ENCODE results near the gene PRIM2.
"Not testable (repeated sequence)": the region's sequence is repeated elsewhere in the genome, so short reads cannot be mapped to it uniquely, and the experiment has no call there.

The PRIM2 gene

GRCh38 chr6:57317060-57317943 lies at the start of gene PRIM2:
PRIM2 (plus strand) TSS chr6:57317630; CDS start chr6:57318446, 816 bp downstream.
- DNase-seq (ENCODE audit: low read depth): no peak

- no peak for DNase-seq (ENCODE audit: low read depth)
These were observed 49.2 kb upstream of the PRIM2 start for GRCh38 chr6:57268294-57268640.

GRCh38 chr6:57274113-57274824 lies 43.2 kb upstream of the PRIM2 start:
- DNase-seq (ENCODE audit: low read depth): not testable (repeated sequence)

- no peak for DNase-seq (ENCODE audit: low read depth)
These were observed 42.0 kb upstream of the PRIM2 start for GRCh38 chr6:57275384-57275783.

GRCh38 chr6:57276946-57277345 lies 40.5 kb upstream of the PRIM2 start:
- DNase-seq (ENCODE audit: low read depth): no peak

GRCh38 chr6:57278570-57278969 lies 38.9 kb upstream of the PRIM2 start:
- no peak for DNase-seq (ENCODE audit: low read depth)

- no peak for DNase-seq (ENCODE audit: low read depth)
These were observed 38.4 kb upstream of the PRIM2 start for GRCh38 chr6:57279013-57279412.

- no peak for DNase-seq (ENCODE audit: low read depth)
These were observed 34.3 kb upstream of the PRIM2 start for GRCh38 chr6:57283106-57283505.

- DNase-seq (ENCODE audit: low read depth): no peak
These were observed 33.4 kb upstream of the PRIM2 start for GRCh38 chr6:57283911-57284455.

GRCh38 chr6:57288136-57288535 lies 29.3 kb upstream of the PRIM2 start:
- not testable (repeated sequence) for DNase-seq (ENCODE audit: low read depth)

GRCh38 chr6:57293472-57293871 lies 24.0 kb upstream of the PRIM2 start:
- not testable (repeated sequence) for DNase-seq (ENCODE audit: low read depth)

GRCh38 chr6:57294862-57295445 lies 22.5 kb upstream of the PRIM2 start:
- no peak for DNase-seq (ENCODE audit: low read depth)

- DNase-seq (ENCODE audit: low read depth): no peak
These were observed 19.9 kb upstream of the PRIM2 start for GRCh38 chr6:57297505-57297904.

- no peak for DNase-seq (ENCODE audit: low read depth)
These were observed 18.7 kb upstream of the PRIM2 start for GRCh38 chr6:57298741-57299140.

- no peak for DNase-seq (ENCODE audit: low read depth)
These were observed 15.7 kb upstream of the PRIM2 start for GRCh38 chr6:57301757-57302156.

GRCh38 chr6:57302477-57302876 lies 15.0 kb upstream of the PRIM2 start:
- no peak for DNase-seq (ENCODE audit: low read depth)

GRCh38 chr6:57303931-57304681 lies 13.3 kb upstream of the PRIM2 start:
- no peak for DNase-seq (ENCODE audit: low read depth)

- DNase-seq (ENCODE audit: low read depth): no peak
These were observed 12.3 kb upstream of the PRIM2 start for GRCh38 chr6:57305107-57305506.

- no peak for DNase-seq (ENCODE audit: low read depth)
These were observed 11.7 kb upstream of the PRIM2 start for GRCh38 chr6:57305761-57306160.

GRCh38 chr6:57306273-57306672 lies 11.2 kb upstream of the PRIM2 start:
- DNase-seq (ENCODE audit: low read depth): no peak

GRCh38 chr6:57307850-57308249 lies 9.6 kb upstream of the PRIM2 start:
- no peak for DNase-seq (ENCODE audit: low read depth)

GRCh38 chr6:57308755-57309154 lies 8.7 kb upstream of the PRIM2 start:
- not testable (repeated sequence) for DNase-seq (ENCODE audit: low read depth)

All from HS-27A (cell line).